GM12864 (cell line): Measurements from ENCODE around the gene SERPINB11.

Experiments
- DNase-seq: peaks from one replicate; pipeline ENCODE4 v3.0.0-alpha.2; 2011; ENCODE audit warnings: low read depth
- H3K4me3 ChIP-seq: 2 replicates; pipeline ENCODE4 v1.5.1; 2011; ENCODE audit warnings: mild to moderate bottlenecking, low read depth, low read length, control low read depth
- TF ChIP-seq, protein P1 (sequence below): IDR thresholded peaks from 2 replicates; pipeline ENCODE4 v1.5.1; 2011; ENCODE audit warnings: low read depth, mild to moderate bottlenecking, moderate library complexity, low read length, control low read depth, inconsistent platforms; ENCODE audit errors: missing control alignments

The SERPINB11 gene

DNA sequence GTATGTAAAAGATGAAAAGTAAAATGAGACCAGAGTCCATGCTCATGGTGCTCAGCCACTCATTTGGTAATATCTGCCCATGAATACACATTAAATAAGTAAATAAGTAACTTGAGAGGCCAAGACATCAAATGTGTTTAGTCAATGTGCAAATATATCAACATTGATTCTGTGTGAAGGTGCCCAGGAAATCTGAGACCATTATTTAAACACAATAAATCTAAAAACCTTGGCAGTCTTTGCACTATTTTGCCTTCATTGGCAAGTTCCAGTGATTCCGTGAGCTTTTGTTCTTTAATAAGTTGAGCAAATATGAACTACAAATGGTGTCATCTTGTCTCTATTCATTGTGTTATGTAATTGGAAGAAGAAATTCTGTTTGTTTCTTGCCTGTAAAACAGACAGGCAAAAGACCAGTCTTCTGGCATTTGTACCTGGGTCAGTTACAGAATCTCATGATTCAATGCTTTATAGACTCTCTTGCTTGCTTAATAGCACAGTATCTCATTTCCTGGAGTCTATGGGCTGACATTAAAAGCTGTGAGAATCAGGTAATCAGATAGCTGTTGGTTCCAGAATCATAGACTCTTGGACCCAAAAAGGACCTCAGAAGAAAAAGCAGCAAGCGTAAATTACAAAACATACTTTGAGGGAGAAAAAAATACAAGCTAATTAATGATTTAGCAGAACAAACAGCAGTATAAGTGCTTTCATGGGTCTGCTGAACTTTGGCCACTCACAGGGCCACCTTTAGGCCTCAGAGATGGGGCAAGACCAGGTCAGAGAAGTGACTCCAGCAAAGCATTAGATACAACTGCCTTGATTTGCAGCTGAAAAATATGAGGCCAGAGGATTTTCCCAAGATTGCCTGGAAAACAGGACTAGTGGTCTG, 21.1 kb upstream of the SERPINB11 start:
- H3K4me3 ChIP-seq, result no peak overlapping the region
- no peak for DNase-seq
- TF ChIP-seq, protein P1, sequence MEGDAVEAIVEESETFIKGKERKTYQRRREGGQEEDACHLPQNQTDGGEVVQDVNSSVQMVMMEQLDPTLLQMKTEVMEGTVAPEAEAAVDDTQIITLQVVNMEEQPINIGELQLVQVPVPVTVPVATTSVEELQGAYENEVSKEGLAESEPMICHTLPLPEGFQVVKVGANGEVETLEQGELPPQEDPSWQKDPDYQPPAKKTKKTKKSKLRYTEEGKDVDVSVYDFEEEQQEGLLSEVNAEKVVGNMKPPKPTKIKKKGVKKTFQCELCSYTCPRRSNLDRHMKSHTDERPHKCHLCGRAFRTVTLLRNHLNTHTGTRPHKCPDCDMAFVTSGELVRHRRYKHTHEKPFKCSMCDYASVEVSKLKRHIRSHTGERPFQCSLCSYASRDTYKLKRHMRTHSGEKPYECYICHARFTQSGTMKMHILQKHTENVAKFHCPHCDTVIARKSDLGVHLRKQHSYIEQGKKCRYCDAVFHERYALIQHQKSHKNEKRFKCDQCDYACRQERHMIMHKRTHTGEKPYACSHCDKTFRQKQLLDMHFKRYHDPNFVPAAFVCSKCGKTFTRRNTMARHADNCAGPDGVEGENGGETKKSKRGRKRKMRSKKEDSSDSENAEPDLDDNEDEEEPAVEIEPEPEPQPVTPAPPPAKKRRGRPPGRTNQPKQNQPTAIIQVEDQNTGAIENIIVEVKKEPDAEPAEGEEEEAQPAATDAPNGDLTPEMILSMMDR, result no peak

DNA sequence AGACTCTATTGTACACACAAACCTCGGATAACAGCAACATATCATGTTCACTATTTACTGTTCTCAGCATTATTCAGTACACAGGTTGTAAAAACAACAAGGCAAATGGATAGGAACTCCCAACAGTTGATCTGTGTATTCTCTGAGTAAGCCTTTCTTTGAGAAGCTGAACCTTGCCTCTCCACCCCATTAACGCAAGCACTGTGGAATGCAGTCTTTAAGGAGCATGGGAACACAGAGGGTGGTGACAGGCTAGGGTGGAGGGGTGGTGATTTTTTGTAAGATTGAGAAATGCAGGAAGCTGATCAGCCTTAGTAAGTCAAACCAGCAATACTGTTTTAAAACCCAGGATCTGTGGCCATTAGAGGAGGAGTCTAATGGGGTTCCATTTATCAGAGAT, 19.6 kb upstream of the SERPINB11 start:
- DNase-seq, result no peak

DNA sequence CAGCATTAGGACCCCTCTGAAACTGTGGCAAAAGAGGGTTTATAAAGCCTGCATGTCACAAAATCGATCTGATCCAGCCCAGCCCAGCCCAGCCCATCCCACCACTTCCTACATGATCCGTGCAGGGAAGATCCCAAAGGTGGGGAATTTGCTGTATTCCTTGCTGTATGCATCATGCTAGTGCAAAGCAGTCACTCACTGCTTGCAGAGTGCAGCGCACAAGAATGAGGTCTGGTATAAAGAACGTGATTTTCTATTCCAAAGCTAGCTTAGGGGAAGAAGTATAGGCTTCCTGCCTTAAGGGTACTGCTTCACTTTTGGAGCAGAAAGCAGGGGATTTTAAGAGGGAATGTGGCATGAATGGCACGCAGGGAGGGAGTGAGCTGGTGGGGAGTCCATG, 18.9 kb upstream of the SERPINB11 start:
- no peak overlapping the region for H3K4me3 ChIP-seq
- TF ChIP-seq, protein P1, result no peak
- DNase-seq, result no peak

More for the DNA sequence above, 19.6 kb upstream of the SERPINB11 start:
- TF ChIP-seq, protein P1, result no peak
- H3K4me3 ChIP-seq, result no peak overlapping the region

DNA sequence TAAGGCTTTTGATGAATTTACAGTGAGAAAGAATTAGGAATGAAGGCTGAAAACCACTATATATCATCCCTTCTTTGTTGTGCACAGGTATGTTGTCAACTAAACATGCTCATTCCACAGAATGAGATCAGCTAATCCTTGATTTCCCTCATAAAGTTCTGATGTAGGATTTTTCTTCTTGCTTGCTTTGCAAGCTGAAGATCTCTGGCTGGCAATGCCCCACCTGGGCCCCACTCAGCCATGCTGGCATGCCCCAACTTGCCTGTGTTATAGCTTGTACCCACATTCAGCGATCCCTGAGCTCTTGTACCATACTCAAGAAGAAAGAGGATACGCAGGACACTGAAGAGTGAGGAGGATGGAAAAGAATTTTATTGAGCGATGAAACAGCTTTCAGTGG, 18.0 kb upstream of the SERPINB11 start:
- no peak for DNase-seq
- TF ChIP-seq, protein P1, result no peak
- H3K4me3 ChIP-seq, result no peak overlapping the region

DNA sequence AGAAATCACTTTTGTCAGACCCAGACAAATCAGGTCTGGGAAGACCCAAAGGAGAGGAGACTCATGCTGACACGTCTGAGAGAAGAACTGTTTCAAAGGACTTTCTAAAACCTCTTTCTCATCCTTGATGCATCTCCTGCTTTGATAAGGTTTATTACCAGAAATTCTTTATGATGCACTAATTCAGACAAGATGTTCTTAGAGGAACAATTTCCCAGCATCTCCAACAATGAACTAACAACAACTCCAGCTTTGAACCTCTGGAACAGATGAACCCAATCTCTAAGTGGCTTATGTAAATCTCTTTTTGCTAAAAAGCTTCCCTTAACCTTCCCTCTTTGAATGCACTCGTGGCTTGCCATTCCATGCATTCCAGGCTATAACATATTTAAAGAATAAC, 15.9 kb upstream of the SERPINB11 start:
- DNase-seq, result no peak
- no peak overlapping the region for H3K4me3 ChIP-seq
- TF ChIP-seq, protein P1, result no peak

DNA sequence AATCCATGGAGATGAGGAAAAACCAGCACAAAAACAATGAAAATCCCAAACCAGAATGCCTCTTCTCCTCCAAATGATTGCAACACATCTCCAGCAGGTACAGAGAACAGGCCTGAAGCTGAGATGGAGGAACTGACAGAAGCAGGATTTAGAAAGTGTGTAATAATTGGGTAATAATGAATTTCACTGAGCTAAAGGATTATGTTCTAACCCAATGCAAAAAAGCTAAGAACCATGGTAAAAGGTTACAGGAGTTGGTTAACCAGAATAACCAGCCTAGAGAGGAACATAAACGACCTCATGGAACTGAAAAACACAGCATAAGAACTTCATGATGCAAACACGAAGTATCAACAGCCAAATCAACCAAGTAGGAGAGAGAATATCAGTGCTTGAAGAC, 13.7 kb upstream of the SERPINB11 start:
- no peak overlapping the region for H3K4me3 ChIP-seq
- DNase-seq, result no peak
- TF ChIP-seq, protein P1, result no peak
